Stimulated activated CD8-positive, alpha-beta memory T cell treated with anti-CD3 and anti-CD28 coated beads, Interleukin-4, amount 100 ng/mL, for 4 hours (primary cell): Measurements from ENCODE around the gene SLC38A3.
"Not testable (repeated sequence)": the region's sequence is repeated elsewhere in the genome, so short reads cannot be mapped to it uniquely, and the experiment has no call there.

Experiments used
- DNase-seq, 2 donors: peaks; one replicate each; pipeline ENCODE4 v3.0.0-alpha.2; 2020; ENCODE audit warnings: low read depth in 2 of 2, low spot score in 1 of 2

SLC38A3 gene

GRCh38 chr3:50246517-50246954 lies 41.5 kb downstream of the SLC38A3 start:
- peak; percentile 64 to 75 for DNase-seq

- DNase-seq = no peak
These were observed 43.3 kb downstream of the SLC38A3 start for GRCh38 chr3:50248387-50248786.

DNA sequence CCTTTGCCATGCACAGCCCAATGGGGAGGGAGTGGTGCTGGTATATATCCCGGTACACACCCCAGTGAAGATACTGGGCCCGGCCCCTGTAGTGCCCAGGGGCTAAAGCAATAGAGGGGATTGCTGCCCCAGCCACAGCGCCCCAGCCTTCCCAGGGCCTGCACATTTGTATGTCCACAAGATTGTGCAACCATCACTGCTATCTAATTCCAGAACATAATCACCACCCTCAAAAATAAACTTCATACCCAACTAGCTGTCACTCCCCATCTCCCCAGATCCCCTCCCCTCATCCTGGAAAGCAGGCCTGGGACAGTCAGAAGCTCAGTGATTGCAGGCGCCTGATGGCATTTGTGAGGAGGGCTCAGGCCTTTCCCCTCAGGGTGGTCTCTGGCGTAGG lies 44.4 kb downstream of the SLC38A3 start:
- no peak for DNase-seq

GRCh38 chr3:50250514-50250913 lies 45.4 kb downstream of the SLC38A3 start:
- no peak for DNase-seq

DNA sequence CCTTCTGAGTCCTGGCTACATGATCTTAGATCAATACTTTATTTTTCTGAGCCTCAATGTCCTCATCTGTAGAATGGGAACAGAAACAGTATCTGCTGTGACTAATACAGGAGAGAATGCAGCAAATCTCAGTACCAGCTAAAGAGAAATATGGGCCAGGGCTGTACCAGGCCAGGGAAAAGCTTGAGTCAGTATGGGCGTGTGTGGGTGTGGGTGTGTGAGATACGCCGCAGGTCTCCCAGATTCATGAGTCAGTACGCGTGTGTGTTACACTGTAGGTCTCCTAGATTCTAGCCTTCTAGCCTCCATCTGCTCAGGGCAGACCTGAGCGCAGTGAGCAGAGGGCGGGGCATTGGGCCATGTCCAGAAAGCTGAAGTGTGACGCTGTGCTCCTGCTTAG lies 46.1 kb downstream of the SLC38A3 start:
- peak in 1 of 2 donors; percentile 43 for DNase-seq

- DNase-seq = no peak
These were observed 49.6 kb downstream of the SLC38A3 start for GRCh38 chr3:50254577-50255250.

- DNase-seq = no peak
These were observed 50.2 kb downstream of the SLC38A3 start for GRCh38 chr3:50255251-50255615.

GRCh38 chr3:50256978-50257890 lies 52.2 kb downstream of the SLC38A3 start:
- no peak for DNase-seq

DNA sequence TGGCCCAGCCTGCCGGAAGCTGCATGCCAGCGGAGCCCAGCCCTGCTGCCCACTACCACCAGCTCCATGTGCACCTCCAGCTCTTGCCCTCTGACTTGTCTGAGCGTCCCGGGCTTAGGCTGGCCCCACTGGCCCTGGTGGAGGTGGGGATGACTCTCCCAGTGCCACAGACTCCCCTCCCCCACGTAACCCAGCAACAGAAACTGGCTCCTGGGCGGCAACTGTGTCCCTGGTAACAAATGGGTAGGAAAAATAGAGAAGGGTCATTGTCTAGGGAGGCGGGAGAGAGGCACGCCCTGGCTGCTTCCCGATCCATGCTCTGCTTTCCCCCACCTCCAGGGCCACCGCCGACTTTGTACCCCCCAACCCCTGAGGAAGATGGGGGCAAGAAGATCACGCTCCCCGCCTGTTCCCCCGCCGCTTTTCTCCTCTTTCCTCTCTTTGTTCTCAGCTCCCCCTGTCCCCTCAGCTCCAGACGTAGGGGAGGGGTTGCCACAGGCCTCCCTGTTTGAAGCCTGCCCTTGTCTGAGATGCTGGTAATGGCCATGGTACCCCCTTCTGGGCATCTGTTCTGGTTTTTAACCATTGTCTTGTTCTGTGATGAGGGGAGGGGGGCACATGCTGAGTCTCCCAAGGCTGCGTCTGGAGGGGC lies 53.1 kb downstream of the SLC38A3 start:
- DNase-seq = no peak

- DNase-seq = no peak
These were observed 53.9 kb downstream of the SLC38A3 start for GRCh38 chr3:50258979-50259378.

GRCh38 chr3:50259432-50260026 lies 54.5 kb downstream of the SLC38A3 start:
- no peak for DNase-seq

- peak; percentile 40 to 65 for DNase-seq
These were observed 55.2 kb downstream of the SLC38A3 start for GRCh38 chr3:50260027-50260941.

- DNase-seq = no peak
These were observed 55.9 kb downstream of the SLC38A3 start for GRCh38 chr3:50260942-50261441.

DNA sequence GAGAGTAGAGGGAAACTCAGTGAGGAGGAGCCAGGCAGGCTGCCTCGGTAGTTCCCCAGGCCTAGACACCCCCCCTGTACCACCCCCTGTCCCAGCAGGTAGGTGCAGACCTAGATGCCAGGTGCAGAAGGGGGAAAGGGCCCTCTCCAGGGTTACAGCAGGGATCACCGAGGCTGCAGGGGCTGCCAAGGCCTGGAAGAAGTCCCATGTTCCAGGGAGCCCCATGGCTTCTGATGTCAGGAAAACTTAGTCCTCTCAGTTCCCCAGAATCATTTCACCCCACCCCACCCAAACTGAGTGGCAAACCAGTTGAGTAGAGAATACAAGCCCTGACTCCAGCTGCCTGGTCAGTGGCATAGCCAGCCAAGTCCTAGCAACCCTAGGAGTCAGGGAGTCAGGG lies 56.4 kb downstream of the SLC38A3 start:
- DNase-seq = no peak

DNA sequence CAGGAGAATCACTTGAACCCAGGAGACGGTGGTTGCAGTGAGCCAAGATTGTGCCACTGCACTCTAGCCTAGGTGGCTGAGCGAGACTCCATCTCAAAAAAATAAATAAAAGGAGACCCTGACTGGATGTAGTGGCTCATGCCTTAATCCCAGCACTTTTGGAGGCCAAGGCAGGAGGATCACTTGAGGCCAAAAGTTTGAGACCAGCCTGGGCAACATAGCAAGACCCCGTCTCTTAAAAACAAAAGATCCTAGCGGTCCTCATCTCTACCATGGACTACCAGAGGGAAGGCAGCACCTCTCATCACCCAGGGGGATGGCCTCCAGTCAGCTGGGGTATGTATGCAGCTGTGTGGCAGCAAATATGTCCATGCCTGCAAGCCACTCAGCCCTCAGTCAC lies 57.1 kb downstream of the SLC38A3 start:
- DNase-seq = not testable (repeated sequence)

GRCh38 chr3:50262778-50263177 lies 57.7 kb downstream of the SLC38A3 start:
- DNase-seq = no peak

- no peak for DNase-seq
These were observed 58.7 kb downstream of the SLC38A3 start for GRCh38 chr3:50263478-50264382.

DNA sequence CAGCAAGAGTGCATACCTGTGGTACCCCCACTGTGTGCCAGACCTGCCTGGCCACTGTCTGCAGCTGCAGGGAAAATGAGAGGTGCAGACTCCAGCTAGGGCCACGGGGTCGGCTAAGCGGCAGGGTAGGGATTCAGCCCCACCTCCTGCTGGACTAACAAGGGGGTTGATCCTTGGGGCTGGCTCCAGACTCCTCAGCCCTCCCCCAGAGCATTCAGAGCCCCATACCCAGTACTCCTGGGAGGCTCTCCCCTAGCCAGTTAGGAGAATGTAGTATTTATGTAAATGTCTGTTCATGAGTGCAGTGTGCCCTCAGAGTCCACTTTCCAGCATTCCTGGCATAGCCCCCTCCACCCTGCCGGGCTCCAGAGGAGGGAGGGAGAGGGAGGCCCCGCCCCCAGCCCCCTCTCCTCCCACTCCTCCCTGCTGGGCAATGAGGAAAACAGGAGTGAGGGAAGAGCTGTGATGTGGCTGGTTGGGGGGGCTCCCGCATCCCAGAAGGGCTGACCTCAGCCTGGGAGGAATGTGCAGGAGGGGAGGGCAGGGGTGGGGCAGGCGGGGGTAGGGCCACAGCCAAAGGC lies 59.4 kb downstream of the SLC38A3 start:
- no peak for DNase-seq

- DNase-seq = no peak
These were observed 60.0 kb downstream of the SLC38A3 start for GRCh38 chr3:50264964-50265485.
